GM18861 (cell line): ENCODE data around the gene WHRN.

Experiments
- ATAC-seq: cut with Tn5 transposase; IDR thresholded peaks from one replicate; pipeline ENCODE4 v1.9.1; 2021; ENCODE audit not compliant: unreplicated experiment

Gene WHRN

GRCh38 chr9:114505187-114506081 is at the start of gene WHRN:
Gene WHRN, minus strand, starts transcription at chr9:114505473. Its CDS starts 672 bp downstream, at chr9:114504801.
- peak; percentile 60 for ATAC-seq

DNA sequence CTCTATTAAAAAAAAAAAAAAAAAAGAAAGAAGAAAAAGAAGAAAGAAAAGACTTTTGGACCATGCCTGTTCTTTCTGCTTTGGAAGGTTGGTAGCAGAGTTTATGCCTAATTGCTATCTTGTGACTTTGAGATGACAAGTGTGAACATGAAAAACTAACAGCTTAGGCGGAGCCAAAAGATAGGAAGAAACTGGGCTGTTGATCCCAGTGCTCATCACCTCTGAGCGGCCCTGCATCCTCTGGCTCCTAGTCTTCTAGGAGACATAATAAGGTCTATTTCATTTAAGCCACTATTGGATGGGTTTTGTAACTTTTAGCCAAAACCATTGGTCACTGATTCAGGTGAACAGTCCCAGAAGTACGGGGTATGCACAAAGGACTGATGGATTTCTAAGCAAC is 47.9 kb upstream of the WHRN start:
- no peak for ATAC-seq

- ATAC-seq = no peak
These were observed 47.4 kb upstream of the WHRN start for GRCh38 chr9:114552706-114553105.

DNA sequence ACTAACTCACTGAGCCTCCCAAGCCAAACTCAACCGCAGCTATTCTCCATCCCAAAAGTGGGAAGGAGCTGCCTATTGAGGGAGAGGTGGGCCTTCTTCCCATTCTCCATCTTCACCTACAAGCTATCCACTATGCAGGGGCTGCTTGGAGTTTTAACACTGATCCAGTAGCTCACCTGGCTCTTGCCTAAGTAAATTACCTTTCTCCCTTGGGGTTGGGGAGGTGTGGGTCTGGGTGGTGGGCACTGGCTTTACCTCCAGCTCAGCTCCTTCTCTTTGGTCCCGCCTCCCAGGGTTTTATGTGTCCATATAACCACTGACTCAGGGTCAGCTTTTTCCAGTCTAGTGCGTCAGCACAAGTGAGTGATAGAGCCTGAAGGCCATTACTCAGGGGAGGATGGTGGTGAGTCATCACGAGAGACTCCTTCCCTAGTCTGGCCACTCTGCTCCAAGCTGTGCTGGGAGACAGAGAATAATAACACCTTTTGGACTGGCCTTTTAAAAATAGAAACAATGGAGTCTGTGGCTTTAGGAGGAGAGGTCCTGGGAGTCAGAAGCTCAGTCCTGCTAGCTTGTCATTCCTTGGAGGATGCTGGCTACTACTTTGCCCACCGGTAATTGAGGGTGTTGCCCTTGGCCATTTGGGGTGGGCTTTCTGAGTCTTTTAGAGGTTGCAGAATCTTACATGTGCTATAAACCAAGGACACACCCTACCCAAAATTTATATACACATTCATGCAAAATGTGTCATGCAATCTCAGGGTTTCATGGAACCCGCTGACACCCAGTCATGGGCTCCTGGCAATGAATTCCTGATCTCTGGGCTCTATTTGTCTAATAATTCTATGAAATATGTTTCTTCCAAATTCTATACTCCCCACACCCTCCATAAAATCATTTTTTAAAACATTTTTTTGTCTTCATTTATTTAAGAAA is 46.7 kb upstream of the WHRN start:
- no peak for ATAC-seq

DNA sequence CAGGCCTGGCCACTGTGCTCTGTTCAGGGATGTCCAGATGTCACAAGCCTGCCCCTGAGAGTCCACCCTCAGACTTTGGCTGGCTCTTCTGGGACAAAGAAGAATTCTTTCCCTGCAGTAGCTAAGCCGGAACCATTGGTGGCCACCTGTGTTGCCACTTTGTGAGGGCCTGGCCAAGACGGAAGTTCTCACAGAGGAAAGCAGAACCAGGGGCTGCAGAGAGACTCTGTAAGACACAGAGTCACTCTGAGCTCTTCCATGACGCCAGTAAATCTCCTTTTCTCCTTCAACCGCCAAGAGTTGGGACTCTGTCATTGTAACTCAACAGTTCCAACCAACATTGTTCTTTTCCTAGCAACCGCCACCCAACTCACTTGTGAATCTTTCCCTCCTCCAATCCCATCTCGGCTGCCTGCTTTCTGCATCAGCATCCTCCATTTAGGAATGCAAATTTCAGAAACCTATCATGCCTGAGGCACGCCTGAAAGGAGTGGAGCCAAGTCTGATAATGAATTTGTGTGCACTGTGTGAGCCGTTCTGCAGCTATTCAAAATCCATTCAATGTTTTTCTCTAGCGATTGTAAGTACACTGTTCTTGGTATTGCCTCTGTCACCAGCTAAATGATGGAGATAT is 44.5 kb upstream of the WHRN start:
- ATAC-seq = no peak

DNA sequence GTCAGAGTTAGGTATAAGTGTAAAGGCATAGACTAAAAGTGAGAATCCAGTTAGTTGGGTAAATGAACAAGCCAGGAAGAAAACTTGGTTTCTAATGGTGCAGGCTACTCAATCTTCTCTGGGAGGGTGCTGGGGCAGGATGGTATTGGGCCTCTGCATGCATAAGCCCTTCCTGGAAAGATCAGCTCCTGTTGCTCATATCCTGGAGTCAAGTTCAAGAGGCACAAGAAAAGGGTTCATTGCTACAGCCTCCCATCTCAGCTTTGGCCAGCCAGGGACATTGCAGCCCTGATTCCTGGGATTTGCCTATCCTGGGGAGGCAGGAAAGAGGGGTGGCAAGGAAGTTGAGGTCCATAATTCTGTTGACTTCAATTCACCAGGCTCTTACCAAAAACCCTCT is 41.6 kb upstream of the WHRN start:
- no peak for ATAC-seq

DNA sequence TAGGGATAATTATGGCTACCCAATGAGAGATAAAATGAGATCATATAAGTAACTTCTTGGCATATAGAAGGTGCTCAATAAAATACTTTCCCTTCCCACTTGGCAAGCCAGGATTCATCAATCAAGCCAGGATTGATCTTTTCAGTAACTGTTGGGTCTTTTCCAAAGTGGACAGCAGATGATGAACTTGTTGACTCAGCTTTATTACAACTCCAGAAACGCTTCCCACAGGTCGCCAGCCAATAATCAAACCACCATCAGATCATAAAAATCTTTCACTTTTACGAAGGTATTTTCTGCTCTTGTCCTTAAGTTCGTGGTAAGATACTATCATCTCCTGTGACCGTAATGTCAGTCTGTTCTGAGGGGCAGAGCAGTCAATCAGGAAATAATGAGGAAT is 39.8 kb upstream of the WHRN start:
- no peak for ATAC-seq

DNA sequence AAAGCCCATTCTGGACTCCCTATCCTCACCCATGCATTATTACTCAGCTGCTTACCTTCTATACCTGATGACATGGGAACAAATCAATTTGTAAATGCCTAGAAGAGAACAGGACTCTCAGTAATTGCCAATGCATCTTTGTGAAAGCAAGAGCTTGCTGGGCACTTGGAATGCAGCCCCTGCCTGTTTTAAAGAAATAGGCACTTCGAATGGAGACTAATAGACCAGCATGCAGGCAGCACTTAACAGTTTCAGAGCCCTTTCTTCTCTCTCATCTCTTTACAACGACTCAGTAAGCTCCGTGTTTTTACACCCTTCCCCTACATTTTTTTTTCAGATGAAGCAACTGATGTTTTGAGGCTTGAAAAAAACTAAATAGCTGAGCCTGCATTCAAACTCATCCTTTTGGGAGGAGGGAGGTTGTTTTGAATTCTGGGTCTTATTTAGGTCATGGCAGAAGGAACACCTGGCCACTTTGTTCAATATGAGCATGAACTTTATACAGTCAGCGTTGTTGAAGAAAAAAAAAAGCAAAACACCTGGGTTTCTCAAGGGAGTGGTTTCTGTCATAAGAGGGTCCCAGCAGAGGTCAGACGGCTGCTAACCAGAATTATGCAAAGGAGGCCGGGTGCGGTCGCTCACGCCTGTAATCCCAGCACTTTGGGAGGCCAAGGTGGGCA is 34.6 kb upstream of the WHRN start:
- no peak for ATAC-seq

DNA sequence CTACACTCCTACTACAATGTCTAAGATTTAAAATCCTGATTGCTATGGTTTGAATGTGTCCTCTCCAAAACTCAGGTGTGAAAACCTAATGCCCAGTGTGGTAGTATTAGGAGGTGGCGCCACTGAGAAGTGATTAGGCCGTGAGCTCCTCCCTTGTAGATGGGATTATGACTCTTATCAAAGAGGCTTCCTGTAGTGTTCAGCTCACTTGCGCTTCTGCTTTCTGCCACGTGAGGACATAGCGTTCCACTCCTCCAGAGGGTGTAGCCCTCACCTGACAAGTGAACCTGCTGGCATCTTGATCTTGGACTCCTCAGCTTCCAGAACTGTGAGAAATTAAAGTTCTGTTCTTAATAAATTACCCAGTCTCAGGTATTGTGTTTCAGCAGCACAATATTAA is 33.0 kb upstream of the WHRN start:
- peak; percentile 74 for ATAC-seq

- no peak for ATAC-seq
These were observed 27.4 kb upstream of the WHRN start for GRCh38 chr9:114532561-114533237.

DNA sequence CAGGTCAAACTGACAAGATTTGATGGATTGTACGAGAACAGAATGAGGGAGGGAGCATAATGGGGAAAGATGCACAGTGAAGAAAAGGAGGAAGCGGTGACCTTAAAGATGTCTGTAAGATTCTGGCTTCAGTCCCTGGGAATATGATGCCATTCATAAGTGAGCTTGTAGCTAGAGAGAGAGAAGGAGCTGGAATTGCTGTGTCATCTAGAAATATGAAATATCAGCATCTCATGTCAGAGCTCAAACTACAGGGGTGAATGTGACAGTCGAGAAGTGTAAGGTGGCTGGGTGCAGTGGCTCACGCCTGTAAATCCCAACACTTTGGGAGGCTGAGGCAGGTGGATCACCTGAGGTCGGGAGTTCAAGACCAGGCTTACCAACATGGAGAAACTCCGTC is 24.0 kb upstream of the WHRN start:
- no peak for ATAC-seq

DNA sequence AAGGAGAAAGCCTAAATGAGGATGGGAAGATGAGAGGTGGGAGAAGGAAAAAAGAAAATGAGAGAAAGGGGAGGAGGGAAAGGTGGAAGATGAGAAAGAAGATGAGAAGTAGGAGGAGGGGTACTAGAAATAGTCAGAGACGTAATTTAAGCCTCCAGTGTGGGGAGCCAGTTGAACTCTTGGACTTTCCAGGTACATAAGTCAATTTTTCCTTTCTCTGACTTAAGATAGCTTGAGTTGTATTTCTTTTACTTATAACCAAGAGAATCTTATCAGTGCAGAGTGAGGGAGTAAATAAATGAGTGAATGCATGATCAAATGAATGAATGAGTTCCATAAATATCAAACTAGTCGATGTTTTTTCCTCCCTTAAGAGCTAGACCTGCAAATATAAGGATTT is 21.5 kb upstream of the WHRN start:
- ATAC-seq = no peak

DNA sequence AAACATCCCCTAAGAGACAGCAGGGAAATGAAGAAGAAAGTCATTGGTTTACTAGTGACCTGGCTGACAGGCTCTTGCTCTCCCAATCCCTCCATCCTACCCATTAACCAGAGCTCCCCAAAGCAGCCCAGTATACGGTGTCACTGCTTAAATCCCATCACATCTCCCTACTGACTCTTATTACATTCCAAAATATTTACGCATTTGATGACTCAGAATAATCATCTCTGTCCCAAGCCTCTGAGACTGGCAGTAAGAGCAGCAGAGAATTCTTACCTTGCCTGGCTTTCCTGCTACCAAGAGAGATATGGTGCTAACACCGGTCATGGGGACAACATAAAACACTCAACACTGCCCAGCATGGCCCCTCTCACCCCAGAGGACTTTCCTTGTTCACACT is 20.2 kb upstream of the WHRN start:
- no peak for ATAC-seq

DNA sequence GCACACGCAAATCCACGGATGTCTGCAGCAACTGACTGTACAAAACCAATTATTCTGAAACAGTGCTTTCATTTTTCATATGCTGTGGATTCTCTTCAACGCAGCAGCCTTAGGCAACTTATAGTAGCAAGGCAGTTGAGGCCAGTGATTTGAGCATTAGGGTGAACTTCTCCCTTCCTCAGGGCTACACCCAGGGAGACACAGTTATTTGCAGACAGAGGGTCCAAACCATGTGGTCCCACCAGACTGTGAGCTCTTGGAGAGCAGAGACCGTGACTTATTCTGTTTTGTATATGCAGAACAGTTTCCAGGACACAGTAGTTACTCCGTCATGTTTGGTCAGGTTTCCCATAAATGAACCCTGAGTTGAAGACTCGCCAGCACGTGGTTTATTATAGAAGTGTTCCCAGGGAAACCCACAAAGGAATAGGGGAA is 19.0 kb upstream of the WHRN start:
- no peak for ATAC-seq

DNA sequence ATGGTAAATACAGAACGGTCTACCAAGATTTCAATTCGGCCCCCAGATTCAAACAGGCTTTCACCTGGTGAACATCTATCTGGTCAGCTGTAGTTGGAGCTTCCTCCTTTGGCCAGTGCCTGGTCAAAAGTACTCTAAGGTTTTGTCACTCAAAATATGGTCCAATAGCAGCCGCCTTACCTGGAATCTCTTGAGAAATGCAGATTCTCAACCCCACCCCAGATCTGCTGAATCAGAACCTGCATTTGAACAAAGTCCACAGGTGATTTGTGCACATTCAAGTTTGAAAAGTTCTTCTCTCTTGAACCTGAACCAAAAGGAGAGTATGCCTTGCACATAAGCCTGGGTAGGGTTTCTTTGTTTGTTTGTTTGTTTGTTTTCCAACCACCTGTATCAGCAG is 17.6 kb upstream of the WHRN start:
- ATAC-seq = no peak

DNA sequence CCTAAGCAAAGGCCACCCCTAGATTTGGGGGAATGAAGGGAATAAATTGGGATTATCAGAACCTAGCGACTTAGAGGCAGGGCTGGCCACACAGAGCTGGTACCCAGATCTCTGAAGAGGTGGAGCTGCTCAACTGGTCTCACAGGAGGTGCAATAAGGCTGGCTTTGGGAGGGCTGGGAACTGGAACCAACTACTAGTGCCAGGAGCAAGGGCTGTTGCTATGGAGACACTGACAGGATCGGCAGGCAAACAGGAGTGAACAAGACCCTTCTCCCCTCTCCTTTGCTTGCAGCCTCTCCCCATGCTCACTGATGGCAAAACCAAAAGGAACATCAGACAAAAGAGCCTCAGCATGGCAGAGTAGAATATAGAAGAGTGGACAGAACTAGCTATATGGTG is 17.0 kb upstream of the WHRN start:
- ATAC-seq = no peak

DNA sequence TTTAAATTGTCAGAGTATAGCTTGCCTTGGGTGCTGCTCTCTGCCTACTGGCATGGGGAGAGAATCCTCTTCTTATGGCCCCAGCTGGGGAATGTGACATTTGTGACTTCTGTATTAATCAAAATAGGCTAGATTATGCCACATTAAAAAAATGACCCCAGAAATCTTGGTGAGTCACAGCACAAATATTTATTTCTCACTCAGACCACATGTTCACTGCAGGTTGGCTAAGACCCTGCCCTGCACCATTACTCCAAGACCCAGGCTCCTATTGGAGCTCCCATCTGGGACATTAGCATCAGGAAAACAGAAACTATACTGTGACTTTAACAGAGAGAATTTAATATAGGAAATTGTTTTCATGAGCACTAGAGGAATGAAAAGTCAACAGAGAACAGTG is 16.6 kb upstream of the WHRN start:
- ATAC-seq = no peak

DNA sequence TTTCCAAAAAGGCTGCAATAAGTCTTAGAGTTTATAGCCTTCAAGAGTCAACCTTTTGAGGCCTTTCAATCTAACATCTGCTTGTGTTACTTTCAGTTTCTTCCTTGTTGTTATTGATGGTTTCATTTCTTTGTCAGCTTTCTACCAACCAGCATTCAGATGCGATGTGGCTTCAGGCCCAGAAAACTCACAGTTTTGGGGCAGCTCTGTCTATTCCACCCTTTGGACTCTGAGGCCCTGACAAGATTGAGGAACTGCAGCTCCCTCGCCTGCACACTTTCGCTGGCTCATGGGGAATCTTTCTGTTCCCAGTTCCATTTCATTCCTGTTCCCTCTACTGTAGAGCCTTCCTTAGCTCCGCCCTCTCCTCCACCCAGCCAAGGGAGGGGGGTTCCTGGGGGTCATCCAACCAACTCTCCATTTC is 13.3 kb upstream of the WHRN start:
- ATAC-seq = no peak

DNA sequence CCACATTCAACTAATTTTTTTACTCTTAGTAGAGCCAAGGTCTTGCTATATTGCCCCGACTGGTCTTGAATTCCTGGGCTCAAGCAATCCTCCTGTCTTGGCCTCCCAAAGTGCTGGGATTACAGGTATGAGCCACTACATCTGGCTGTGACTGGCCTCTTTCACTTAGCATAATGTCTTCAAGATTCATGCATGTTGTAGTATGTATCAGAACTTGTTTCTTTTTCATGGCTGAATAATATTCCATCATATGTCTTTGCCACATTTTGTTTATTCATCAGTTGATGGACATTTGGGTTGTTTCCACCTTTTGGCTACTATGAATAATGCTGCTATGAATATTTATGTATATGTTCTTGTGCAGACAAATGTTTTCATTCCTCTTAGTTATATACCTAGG is 12.8 kb upstream of the WHRN start:
- no peak for ATAC-seq

DNA sequence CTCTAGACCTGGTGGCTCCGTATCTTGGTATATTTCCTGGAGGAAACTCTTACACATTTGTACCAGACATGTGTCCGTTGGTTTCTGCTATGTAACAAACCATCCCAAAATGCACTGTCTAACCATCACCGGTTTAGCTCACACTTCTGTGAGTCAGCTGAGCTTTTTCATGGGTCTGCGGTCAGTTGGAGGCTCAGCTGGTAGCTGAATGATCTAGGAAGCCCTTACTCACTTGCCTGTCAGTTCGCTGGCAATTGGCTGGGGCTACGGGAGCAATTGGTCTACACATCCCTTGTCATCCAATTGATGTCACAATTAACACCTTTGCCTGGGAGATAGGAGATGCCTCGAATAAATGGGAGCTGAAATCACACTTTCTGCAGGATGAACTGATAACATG is 11.6 kb upstream of the WHRN start:
- ATAC-seq = no peak
